SK-N-SH (cell line): ENCODE results near the gene SIK1.
"Not testable (repeated sequence)": the region's sequence is repeated elsewhere in the genome, so short reads cannot be mapped to it uniquely, and the experiment has no call there.

Source experiments
- CTCF ChIP-seq: fragments of 200-600 bp; sonication (generic); IDR thresholded peaks from 2 replicates; pipeline ENCODE4 v1.6.1; 2017; ENCODE audit warnings: antibody characterized with exemption, mild to moderate bottlenecking, moderate library complexity
- EP300 ChIP-seq, 2 experiments: IDR thresholded peaks; 2 replicates each; pipeline versions ENCODE4 v1.4.0 to v1.6.1; 2012; ENCODE audit warnings: borderline replicate concordance in 1 of 2, low read depth in 1 of 2, low read length in 1 of 2
- FOXM1 ChIP-seq: IDR thresholded peaks from 2 replicates; pipeline ENCODE4 v1.4.0; 2012; ENCODE audit warnings: low read depth, mild to moderate bottlenecking
- GABPA ChIP-seq: IDR thresholded peaks from 2 replicates; pipeline ENCODE4 v1.4.0; 2012; ENCODE audit warnings: low read depth, mild to moderate bottlenecking
- MXI1 ChIP-seq: IDR thresholded peaks from 2 replicates; pipeline ENCODE4 v1.6.1; 2012; ENCODE audit warnings: mild to moderate bottlenecking, low read depth, low read length, improper control_type of control experiment
- POLR2AphosphoS5 ChIP-seq: IDR thresholded peaks from 2 replicates; pipeline ENCODE4 v1.6.1; 2012; ENCODE audit warnings: low read depth, low read length
- RAD21 ChIP-seq: IDR thresholded peaks from 2 replicates; pipeline ENCODE4 v1.6.1; 2012; ENCODE audit warnings: mild to moderate bottlenecking, low read length
- RCOR1 ChIP-seq: fragments of 150-350 bp; IDR thresholded peaks from 2 replicates; pipeline ENCODE4 v1.6.1; 2017; ENCODE audit warnings: antibody characterized with exemption, low read length
- REST ChIP-seq: IDR thresholded peaks from 2 replicates; pipeline ENCODE4 v1.6.1; 2012; ENCODE audit warnings: mild to moderate bottlenecking, low read depth, low read length, moderate library complexity
- RFX5 ChIP-seq: IDR thresholded peaks from 2 replicates; pipeline ENCODE4 v1.6.1; 2012; ENCODE audit warnings: mild to moderate bottlenecking, improper control_type of control experiment, low read length
- YY1 ChIP-seq: IDR thresholded peaks from 2 replicates; pipeline ENCODE4 v1.4.0; 2012; ENCODE audit warnings: low read depth, mild to moderate bottlenecking

GRCh38 chr21:43427242-43427559, 270 bp upstream of the SIK1 start:
- not testable (repeated sequence) for TF ChIP-seq CTCF; POLR2AphosphoS5; RCOR1; EP300 (IDR thresholded peaks at IDR 0.05; ENCODE audit: borderline replicate concordance in 1 of 2, low read depth in 1 of 2, low read length in 1 of 2); RAD21; FOXM1; RFX5; REST; MXI1; YY1; GABPA
